Spleen (tissue), 7 donors: ENCODE measurements around the gene TECTB.

Experiments used
- CTCF ChIP-seq, 11 experiments: fragments of 200-600 bp in 7 of 11; fragments of 450-650 bp in 4 of 11; sonication (generic) in 4 of 11; IDR thresholded peaks in 8 of 11; conservative IDR thresholded peaks in 3 of 11; 1 replicate in 7 of 11; 2 replicates in 4 of 11; pipeline versions ENCODE4 v1.4.0 to v1.8.0; 2016 to 2021; ENCODE audit warnings: antibody characterized with exemption in 11 of 11, inconsistent platforms in 4 of 11, mild to moderate bottlenecking in 1 of 11
- POLR2AphosphoS5 ChIP-seq, 3 donors: sonication (generic); formaldehyde crosslinking; IDR thresholded peaks; one replicate each; pipeline ENCODE4 v1.5.1; 2017; ENCODE audit warnings: antibody characterized with exemption in 3 of 3
- donor health status: DM: no; HTN: no; CAD: no; lungs with moderate emphysema.
- donor health status: DM: no; HTN: no; CAD: no.
- donor health status: DM: no; HTN: no; CAD: no.

- TF ChIP-seq CTCF (IDR thresholded peaks at IDR 0.05 in 8 of 11, conservative IDR thresholded peaks at IDR 0.05 in 3 of 11) (no peak), POLR2AphosphoS5 (IDR thresholded peaks at IDR 0.05) (no peak)
Observed at GRCh38 chr10:112241651-112242341, 41.4 kb upstream of the TECTB start.
